Muscle of leg (tissue), 11 donors: ENCODE measurements around the gene KCNMA1. TPM values are rescaled to one million over a fixed set of nuclear protein-coding genes. Genes with fewer than 3 reads are reported as not detected.
A peak's percentile ranks its signal among the peaks of the same experiment; 100 is the strongest.

Experiments used
- DNase-seq: peaks from one replicate; pipeline ENCODE4 v3.0.0; 2013
- H3K27ac ChIP-seq: one replicate; pipeline ENCODE4 v1.5.1; 2013; ENCODE audit warnings: mild to moderate bottlenecking, low read length, control low read depth
- H3K27me3 ChIP-seq: one replicate; pipeline ENCODE4 v1.6.1; 2013; ENCODE audit warnings: low read length; ENCODE audit not compliant: control insufficient read depth, insufficient read depth
- H3K36me3 ChIP-seq: one replicate; pipeline ENCODE4 v1.6.1; 2013; ENCODE audit warnings: low read length; ENCODE audit not compliant: control insufficient read depth, insufficient read depth
- H3K4me1 ChIP-seq: one replicate; pipeline ENCODE4 v1.6.1; 2013; ENCODE audit warnings: low read length; ENCODE audit not compliant: control insufficient read depth, insufficient read depth
- H3K4me3 ChIP-seq: one replicate; pipeline ENCODE4 v1.5.1; 2013; ENCODE audit warnings: low read length, control low read depth
- H3K9me3 ChIP-seq: replicated peaks from 2 replicates; pipeline ENCODE4 v1.6.1; 2013; ENCODE audit warnings: low read depth, low read length; ENCODE audit not compliant: control insufficient read depth
- WGBS: methylation state at CpG from one replicate; pipeline ENCODE4 v1.1.5; 2013; ENCODE audit warnings: missing lambda C conversion rate; ENCODE audit not compliant: insufficient coverage; 5-methylcytosine and 5-hydroxymethylcytosine counted together
- polyA plus RNA-seq, 8 donors: library from polyadenylated mRNA; unstranded; fragments of 120-200 nt; gene quantifications; one replicate each; pipeline versions ENCODE4 v1.2.1 to v1.2.3, GENCODE V29; 2013; ENCODE audit warnings: inconsistent platforms in 1 of 8, low replicate concordance in 1 of 8; ENCODE audit not compliant: insufficient read length in 8 of 8, insufficient read depth in 1 of 8
- total RNA-seq: library from RNA; stranded (reverse); fragments of 120-200 nt; gene quantifications from one replicate; pipeline ENCODE4 v1.2.4, GENCODE V29; 2013

Gene KCNMA1
- total and polyA plus RNA-seq, 9 donors: 12.7 to 23.3 (median 18.2) TPM

- no peak overlapping the region for H3K27ac ChIP-seq
- no peaks in the 10 kb centered on the region for H3K27me3 ChIP-seq
- H3K9me3 ChIP-seq: no peaks in the 10 kb centered on the region
- no peaks in the 10 kb centered on the region for H3K36me3 ChIP-seq
- H3K4me1 ChIP-seq: peaks cover 13% of the 10 kb centered on the region
- no peak overlapping the region for H3K4me3 ChIP-seq
- WGBS: 60% methylated on average over 1 of the region's 2 CpGs
- DNase-seq: peak; percentile 94
Measured at GRCh38 chr10:76991621-76992020, 646.0 kb downstream of the KCNMA1 start.

GRCh38 chr10:76990561-76990960 lies 647.0 kb downstream of the KCNMA1 start:
- Histone ChIP-seq H3K4me1 (peaks cover 13% of the 10 kb centered on the region), H3K36me3 (no peaks in the 10 kb centered on the region), H3K27me3 (no peaks in the 10 kb centered on the region), H3K9me3 (no peaks in the 10 kb centered on the region), H3K4me3 (no peak overlapping the region), H3K27ac (peak overlapping the region; percentile 29)
- peak; percentile 74 for DNase-seq
- 80% methylated on average over 1 of the region's 1 CpG for WGBS

- no peaks in the 10 kb centered on the region for H3K9me3 ChIP-seq
- no peaks in the 10 kb centered on the region for H3K36me3 ChIP-seq
- no peaks in the 10 kb centered on the region for H3K27me3 ChIP-seq
- peak; percentile 86 for DNase-seq
- no peak overlapping the region for H3K4me3 ChIP-seq
- H3K27ac ChIP-seq: no peak overlapping the region
- peaks cover 2% of the 10 kb centered on the region for H3K4me1 ChIP-seq
- WGBS: no CpG with 5 or more reads among the region's 6 CpGs
Measured at GRCh38 chr10:76984559-76985443, 652.8 kb downstream of the KCNMA1 start.

- H3K27ac ChIP-seq: no peak overlapping the region
- H3K4me1 ChIP-seq: peaks cover 2% of the 10 kb centered on the region
- no peaks in the 10 kb centered on the region for H3K9me3 ChIP-seq
- H3K4me3 ChIP-seq: no peak overlapping the region
- no peaks in the 10 kb centered on the region for H3K36me3 ChIP-seq
- H3K27me3 ChIP-seq: no peaks in the 10 kb centered on the region
- WGBS: no CpG with 5 or more reads among the region's 3 CpGs
- no peak for DNase-seq
Measured at GRCh38 chr10:76983624-76984023, 654.0 kb downstream of the KCNMA1 start.

GRCh38 chr10:76982671-76983070 lies 654.9 kb downstream of the KCNMA1 start:
- peak; percentile 57 for DNase-seq
- 60% methylated on average over 1 of the region's 2 CpGs for WGBS

GRCh38 chr10:76981251-76981650 lies 656.4 kb downstream of the KCNMA1 start:
- WGBS: 50% methylated on average over 2 of the region's 7 CpGs
- Histone ChIP-seq H3K36me3 (no peaks in the 10 kb centered on the region), H3K4me3 (no peak overlapping the region), H3K9me3 (no peaks in the 10 kb centered on the region), H3K27me3 (peaks cover 2% of the 10 kb centered on the region), H3K27ac (no peak overlapping the region), H3K4me1 (peaks cover 2% of the 10 kb centered on the region)
- DNase-seq: no peak

More at GRCh38 chr10:76982671-76983070, 654.9 kb downstream of the KCNMA1 start:
- H3K27ac ChIP-seq: no peak overlapping the region
- no peak overlapping the region for H3K4me3 ChIP-seq
- H3K27me3 ChIP-seq: peaks cover 1% of the 10 kb centered on the region
- peaks cover 2% of the 10 kb centered on the region for H3K4me1 ChIP-seq
- H3K9me3 ChIP-seq: no peaks in the 10 kb centered on the region
- H3K36me3 ChIP-seq: no peaks in the 10 kb centered on the region

- Histone ChIP-seq H3K4me3 (no peak overlapping the region), H3K27me3 (peaks cover 2% of the 10 kb centered on the region), H3K36me3 (no peaks in the 10 kb centered on the region), H3K9me3 (no peaks in the 10 kb centered on the region), H3K4me1 (peaks cover 6% of the 10 kb centered on the region), H3K27ac (no peak overlapping the region)
- DNase-seq: no peak
- no CpG with 5 or more reads among the region's 7 CpGs for WGBS
Measured at GRCh38 chr10:76977901-76978300, 659.7 kb downstream of the KCNMA1 start.

- H3K36me3 ChIP-seq: no peaks in the 10 kb centered on the region
- H3K27me3 ChIP-seq: peaks cover 2% of the 10 kb centered on the region
- DNase-seq: no peak
- H3K4me3 ChIP-seq: no peak overlapping the region
- WGBS: 100% methylated on average over 1 of the region's 3 CpGs
- no peak overlapping the region for H3K27ac ChIP-seq
- peaks cover 3% of the 10 kb centered on the region for H3K4me1 ChIP-seq
- no peaks in the 10 kb centered on the region for H3K9me3 ChIP-seq
Measured at GRCh38 chr10:76977046-76977445, 660.6 kb downstream of the KCNMA1 start.

GRCh38 chr10:76976142-76976541 lies 661.5 kb downstream of the KCNMA1 start:
- H3K27ac ChIP-seq: no peak overlapping the region
- H3K27me3 ChIP-seq: peaks cover 2% of the 10 kb centered on the region
- H3K9me3 ChIP-seq: no peaks in the 10 kb centered on the region
- WGBS: 100% methylated on average over 1 of the region's 1 CpG
- H3K4me3 ChIP-seq: no peak overlapping the region
- H3K4me1 ChIP-seq: peaks cover 3% of the 10 kb centered on the region
- no peaks in the 10 kb centered on the region for H3K36me3 ChIP-seq
- DNase-seq: no peak

GRCh38 chr10:76975126-76975525 lies 662.5 kb downstream of the KCNMA1 start:
- no peak for DNase-seq
- Histone ChIP-seq H3K27ac (no peak overlapping the region), H3K4me1 (peaks cover 10% of the 10 kb centered on the region), H3K27me3 (peaks cover 2% of the 10 kb centered on the region), H3K9me3 (no peaks in the 10 kb centered on the region), H3K4me3 (no peak overlapping the region), H3K36me3 (no peaks in the 10 kb centered on the region)
- no CpG with 5 or more reads among the region's 6 CpGs for WGBS
